ENCODE data around the gene RNLS. TPM values are rescaled to one million over a fixed set of nuclear protein-coding genes. Genes with fewer than 3 reads are reported as not detected.

RNLS gene
- total and polyA plus RNA-seq, 4 donors: 5.8 to 11.6 (median 7.9) TPM

DNA sequence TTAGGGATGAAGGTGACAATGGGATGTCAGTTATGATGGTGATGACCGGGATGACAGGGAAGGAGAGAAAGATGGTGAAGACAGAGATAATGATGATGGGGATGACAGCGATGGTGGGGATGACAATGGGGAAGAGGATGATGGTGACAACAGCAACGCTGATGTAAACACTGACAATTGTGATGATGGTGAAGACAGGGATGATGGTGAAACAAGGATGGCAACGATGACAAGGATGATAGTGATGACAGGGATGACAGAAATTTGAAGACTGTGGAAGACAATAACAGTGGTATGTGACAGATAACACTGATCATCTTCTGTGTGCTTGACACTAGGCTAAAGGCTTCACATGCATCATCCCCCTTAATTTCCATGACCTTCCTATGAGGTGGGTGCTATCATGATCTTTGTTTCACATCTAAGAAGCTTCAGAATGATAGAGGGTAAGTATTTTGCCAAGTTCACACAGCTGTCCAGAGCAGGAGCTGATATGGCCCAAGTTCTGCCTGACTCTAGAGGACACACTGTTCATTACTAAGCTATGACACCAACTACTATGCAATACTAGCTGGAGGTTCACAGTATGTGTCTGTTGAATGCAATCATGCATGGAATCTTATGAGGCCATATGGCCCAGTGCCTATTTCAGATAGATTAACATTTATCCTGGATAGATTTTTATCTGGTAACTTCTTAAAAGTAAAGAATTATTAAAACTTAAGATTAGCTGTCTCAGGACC is 105.6 kb downstream of the RNLS start:
- peak overlapping the region in 1 of 2 donors; percentile 68 for H3K27ac ChIP-seq (ENCODE audit: low read depth in 1 of 2, low read length in 1 of 2)
- H3K9me3 ChIP-seq (ENCODE audit: control insufficient read depth in 4 of 4, insufficient read depth in 3 of 4, low read length in 3 of 4): no peaks in the 10 kb centered on the region
- ATAC-seq (ENCODE audit: insufficient read depth, low FRiP score): no peak
- no peaks in the 10 kb centered on the region for H3K36me3 ChIP-seq (ENCODE audit: control insufficient read depth in 4 of 4, insufficient read depth in 4 of 4, low read length in 4 of 4)
- DNase-seq: no peak
- WGBS, 2 donors: 94% methylated on average over 4 of the region's 4 CpGs
- TF ChIP-seq, protein P1, sequence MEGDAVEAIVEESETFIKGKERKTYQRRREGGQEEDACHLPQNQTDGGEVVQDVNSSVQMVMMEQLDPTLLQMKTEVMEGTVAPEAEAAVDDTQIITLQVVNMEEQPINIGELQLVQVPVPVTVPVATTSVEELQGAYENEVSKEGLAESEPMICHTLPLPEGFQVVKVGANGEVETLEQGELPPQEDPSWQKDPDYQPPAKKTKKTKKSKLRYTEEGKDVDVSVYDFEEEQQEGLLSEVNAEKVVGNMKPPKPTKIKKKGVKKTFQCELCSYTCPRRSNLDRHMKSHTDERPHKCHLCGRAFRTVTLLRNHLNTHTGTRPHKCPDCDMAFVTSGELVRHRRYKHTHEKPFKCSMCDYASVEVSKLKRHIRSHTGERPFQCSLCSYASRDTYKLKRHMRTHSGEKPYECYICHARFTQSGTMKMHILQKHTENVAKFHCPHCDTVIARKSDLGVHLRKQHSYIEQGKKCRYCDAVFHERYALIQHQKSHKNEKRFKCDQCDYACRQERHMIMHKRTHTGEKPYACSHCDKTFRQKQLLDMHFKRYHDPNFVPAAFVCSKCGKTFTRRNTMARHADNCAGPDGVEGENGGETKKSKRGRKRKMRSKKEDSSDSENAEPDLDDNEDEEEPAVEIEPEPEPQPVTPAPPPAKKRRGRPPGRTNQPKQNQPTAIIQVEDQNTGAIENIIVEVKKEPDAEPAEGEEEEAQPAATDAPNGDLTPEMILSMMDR (IDR thresholded peaks at IDR 0.05; ENCODE audit: control extremely low read depth, extremely low read depth): no peak
- H3K4me3 ChIP-seq: no peak overlapping the region
- no peaks in the 10 kb centered on the region for H3K27me3 ChIP-seq (ENCODE audit: control insufficient read depth in 3 of 3, insufficient read depth in 3 of 3, low read length in 2 of 3)
- peaks cover 0 to 14% (median 0%) of the 10 kb centered on the region in 5 donors for H3K4me1 ChIP-seq (ENCODE audit: control insufficient read depth in 5 of 5, insufficient read depth in 5 of 5, low read length in 5 of 5)
- H3K9ac ChIP-seq (ENCODE audit: insufficient read depth in 1 of 2, low read length in 2 of 2): no peak overlapping the region

DNA sequence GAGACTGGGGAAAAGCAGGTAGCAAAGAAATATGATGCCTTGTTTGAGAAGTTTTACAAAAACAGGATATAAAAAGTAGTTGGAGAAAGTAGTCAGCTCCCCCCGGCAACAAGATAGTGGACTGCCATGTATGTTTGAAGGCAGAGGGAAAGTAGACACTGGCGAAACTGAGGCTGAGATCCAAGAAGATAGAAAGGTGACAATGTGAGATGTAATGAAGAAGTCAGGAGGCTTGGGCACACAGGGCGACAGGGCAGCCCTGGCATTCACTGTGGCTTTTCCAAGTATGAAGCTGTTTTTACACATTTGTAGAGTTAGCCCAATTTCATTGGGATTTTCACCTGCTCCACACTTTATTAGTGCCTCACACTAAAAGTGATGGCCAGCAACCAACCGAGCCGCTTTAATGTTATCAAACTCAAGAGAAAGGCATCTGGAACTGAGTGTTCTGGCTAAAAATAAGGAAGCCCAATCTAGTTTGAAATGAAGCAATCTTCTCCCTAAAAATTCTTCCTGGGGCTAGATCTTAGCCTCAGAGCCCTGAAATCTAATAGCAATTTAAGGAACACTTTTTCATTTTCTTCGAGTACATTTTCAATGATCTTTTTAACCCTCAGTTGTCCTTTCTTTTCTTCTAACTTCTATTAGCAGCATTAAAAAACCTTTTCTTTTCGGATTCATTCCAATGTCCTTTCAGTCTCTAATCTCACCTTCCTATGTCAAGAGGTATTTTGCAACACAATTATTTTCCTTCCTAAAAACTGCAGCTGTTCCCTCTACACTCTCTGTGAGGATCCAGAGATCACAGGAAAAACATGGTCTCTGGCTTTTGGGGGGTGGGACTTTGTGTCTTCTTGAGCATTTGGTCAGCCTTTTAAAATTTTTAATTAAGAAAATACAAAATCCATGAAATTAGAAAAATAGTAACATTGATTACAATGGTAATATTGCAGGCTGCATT is 108.0 kb downstream of the RNLS start:
- no peak overlapping the region for H3K4me3 ChIP-seq
- 61 to 62% methylated on average over 7 of the region's 7 CpGs for WGBS, 2 donors
- DNase-seq: no peak
- no peaks in the 10 kb centered on the region for H3K36me3 ChIP-seq (ENCODE audit: control insufficient read depth in 4 of 4, insufficient read depth in 4 of 4, low read length in 4 of 4)
- H3K9me3 ChIP-seq (ENCODE audit: control insufficient read depth in 4 of 4, insufficient read depth in 3 of 4, low read length in 3 of 4): no peaks in the 10 kb centered on the region
- H3K27me3 ChIP-seq (ENCODE audit: control insufficient read depth in 3 of 3, insufficient read depth in 3 of 3, low read length in 2 of 3): no peaks in the 10 kb centered on the region
- H3K27ac ChIP-seq (ENCODE audit: low read depth in 1 of 2, low read length in 1 of 2): peak overlapping the region; percentile 36 to 85
- no peak overlapping the region for H3K9ac ChIP-seq (ENCODE audit: insufficient read depth in 1 of 2, low read length in 2 of 2)
- TF ChIP-seq, protein P1 (IDR thresholded peaks at IDR 0.05; ENCODE audit: control extremely low read depth, extremely low read depth): no peak
- peak; percentile 32 for ATAC-seq (ENCODE audit: insufficient read depth, low FRiP score)
- peaks cover 0 to 14% (median 0%) of the 10 kb centered on the region in 5 donors for H3K4me1 ChIP-seq (ENCODE audit: control insufficient read depth in 5 of 5, insufficient read depth in 5 of 5, low read length in 5 of 5)

DNA sequence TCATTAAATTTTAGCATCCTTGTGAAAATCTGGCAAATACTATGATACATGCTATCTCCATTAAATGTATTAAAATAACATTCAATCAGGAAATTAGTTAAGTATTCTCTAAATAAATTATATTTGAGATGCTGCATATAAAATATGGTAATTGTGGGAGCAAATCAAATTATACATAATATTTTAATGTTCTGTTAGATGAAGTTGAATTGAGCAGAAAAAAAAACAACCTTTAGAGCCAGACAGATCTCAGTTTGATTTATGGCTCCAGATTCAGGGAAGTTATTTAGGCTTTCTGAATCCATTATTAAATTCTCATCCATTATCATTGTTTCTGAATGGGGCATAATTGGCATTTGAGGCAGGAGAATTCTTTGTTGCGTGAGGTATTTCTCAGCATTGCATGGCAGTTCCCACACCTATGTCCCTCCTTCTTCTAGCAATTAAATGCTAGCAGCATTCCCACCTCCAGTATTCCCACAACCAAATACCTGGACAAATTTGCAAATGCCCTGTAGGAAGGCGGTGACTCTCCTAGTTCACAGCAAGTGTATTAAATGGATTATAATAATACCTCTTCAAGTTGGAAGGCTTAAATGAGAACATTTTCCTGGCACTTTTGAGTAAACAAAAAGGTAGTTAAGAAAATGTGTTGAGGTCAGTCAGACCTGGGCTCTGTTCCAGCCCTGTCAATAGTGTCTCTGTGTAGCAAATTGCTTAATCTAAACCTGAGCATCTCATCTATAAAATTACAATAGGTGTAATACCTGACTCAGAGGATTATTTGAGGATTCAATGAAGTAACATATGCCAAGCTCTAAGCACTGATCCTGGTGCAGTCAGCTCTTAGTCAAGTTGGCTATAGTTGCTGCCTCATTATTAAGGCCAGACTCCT is 108.9 kb downstream of the RNLS start:
- DNase-seq (peak in 2 of 3 donors; percentile 36 to 53), ATAC-seq (ENCODE audit: insufficient read depth, low FRiP score) (peak; percentile 46)
- H3K4me3 ChIP-seq: no peak overlapping the region
- H3K27ac ChIP-seq (ENCODE audit: low read depth in 1 of 2, low read length in 1 of 2): peak overlapping the region; percentile 36 to 85
- TF ChIP-seq, protein P1 (IDR thresholded peaks at IDR 0.05; ENCODE audit: control extremely low read depth, extremely low read depth): no peak
- no peaks in the 10 kb centered on the region for H3K9me3 ChIP-seq (ENCODE audit: control insufficient read depth in 4 of 4, insufficient read depth in 3 of 4, low read length in 3 of 4)
- H3K27me3 ChIP-seq (ENCODE audit: control insufficient read depth in 3 of 3, insufficient read depth in 3 of 3, low read length in 2 of 3): no peaks in the 10 kb centered on the region
- no peak overlapping the region for H3K9ac ChIP-seq (ENCODE audit: insufficient read depth in 1 of 2, low read length in 2 of 2)
- peaks cover 0 to 14% (median 0%) of the 10 kb centered on the region in 5 donors for H3K4me1 ChIP-seq (ENCODE audit: control insufficient read depth in 5 of 5, insufficient read depth in 5 of 5, low read length in 5 of 5)
- no peaks in the 10 kb centered on the region for H3K36me3 ChIP-seq (ENCODE audit: control insufficient read depth in 4 of 4, insufficient read depth in 4 of 4, low read length in 4 of 4)
- 74 to 85% methylated on average over 2 of the region's 2 CpGs for WGBS, 2 donors

Data from lung (tissue), 12 donors.